HL-60 (cell line): Measurements from ENCODE around the gene ELMO1.

ENCODE experiments used
- CTCF ChIP-seq: IDR thresholded peaks from one replicate; pipeline ENCODE4 v1.5.1; 2011; ENCODE audit warnings: low read length, control low read depth, inconsistent platforms; ENCODE audit not compliant: insufficient read depth
- GABPA ChIP-seq: IDR thresholded peaks from 2 replicates; pipeline ENCODE4 v1.6.1; 2012; ENCODE audit warnings: low read depth
- POLR2AphosphoS5 ChIP-seq: IDR thresholded peaks from 2 replicates; pipeline ENCODE4 v1.6.1; 2012; ENCODE audit warnings: low read depth
- REST ChIP-seq: IDR thresholded peaks from 2 replicates; pipeline ENCODE4 v1.6.1; 2012; ENCODE audit warnings: low read depth; ENCODE audit not compliant: insufficient replicate concordance
- SPI1 ChIP-seq: IDR thresholded peaks from 2 replicates; pipeline ENCODE4 v1.6.1; 2012; ENCODE audit warnings: low read depth, mild to moderate bottlenecking, borderline replicate concordance

- no peak for TF ChIP-seq CTCF
- TF ChIP-seq POLR2AphosphoS5: no peak
- TF ChIP-seq SPI1: no peak
- TF ChIP-seq GABPA: no peak
- TF ChIP-seq REST: no peak
These were observed 52.9 kb downstream of the ELMO1 start for GRCh38 chr7:37395618-37396259.
